ENCODE data around the gene ARCN1.

Gene ARCN1

DNA sequence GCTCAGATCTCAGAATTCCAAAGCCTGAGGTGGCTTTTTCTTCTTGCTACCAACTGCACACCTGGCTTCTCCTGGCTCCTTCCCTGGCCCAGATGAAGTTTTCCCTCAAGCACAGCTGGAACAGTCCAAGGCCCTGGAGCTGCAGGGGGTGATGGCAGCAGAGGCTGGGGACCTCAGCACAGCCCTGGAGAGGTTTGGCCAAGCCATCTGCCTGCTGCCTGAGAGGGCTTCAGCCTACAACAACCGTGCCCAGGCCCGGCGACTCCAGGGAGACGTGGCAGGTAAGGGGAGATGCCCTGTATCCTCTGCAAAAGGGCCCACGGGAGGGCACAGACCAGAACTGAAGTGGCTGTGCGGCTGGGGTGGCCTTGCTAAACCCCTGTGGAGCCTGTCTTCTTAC lies 43.7 kb upstream of the ARCN1 start:
- no peak overlapping the region for H3K4me3 ChIP-seq (ENCODE audit: low read depth, low read length)
- DNase-seq (ENCODE audit: low read depth): no peak
- TF ChIP-seq, protein P1, sequence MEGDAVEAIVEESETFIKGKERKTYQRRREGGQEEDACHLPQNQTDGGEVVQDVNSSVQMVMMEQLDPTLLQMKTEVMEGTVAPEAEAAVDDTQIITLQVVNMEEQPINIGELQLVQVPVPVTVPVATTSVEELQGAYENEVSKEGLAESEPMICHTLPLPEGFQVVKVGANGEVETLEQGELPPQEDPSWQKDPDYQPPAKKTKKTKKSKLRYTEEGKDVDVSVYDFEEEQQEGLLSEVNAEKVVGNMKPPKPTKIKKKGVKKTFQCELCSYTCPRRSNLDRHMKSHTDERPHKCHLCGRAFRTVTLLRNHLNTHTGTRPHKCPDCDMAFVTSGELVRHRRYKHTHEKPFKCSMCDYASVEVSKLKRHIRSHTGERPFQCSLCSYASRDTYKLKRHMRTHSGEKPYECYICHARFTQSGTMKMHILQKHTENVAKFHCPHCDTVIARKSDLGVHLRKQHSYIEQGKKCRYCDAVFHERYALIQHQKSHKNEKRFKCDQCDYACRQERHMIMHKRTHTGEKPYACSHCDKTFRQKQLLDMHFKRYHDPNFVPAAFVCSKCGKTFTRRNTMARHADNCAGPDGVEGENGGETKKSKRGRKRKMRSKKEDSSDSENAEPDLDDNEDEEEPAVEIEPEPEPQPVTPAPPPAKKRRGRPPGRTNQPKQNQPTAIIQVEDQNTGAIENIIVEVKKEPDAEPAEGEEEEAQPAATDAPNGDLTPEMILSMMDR (IDR thresholded peaks at IDR 0.05; ENCODE audit: insufficient read depth, low read depth, low read length, missing control alignments): no peak

DNA sequence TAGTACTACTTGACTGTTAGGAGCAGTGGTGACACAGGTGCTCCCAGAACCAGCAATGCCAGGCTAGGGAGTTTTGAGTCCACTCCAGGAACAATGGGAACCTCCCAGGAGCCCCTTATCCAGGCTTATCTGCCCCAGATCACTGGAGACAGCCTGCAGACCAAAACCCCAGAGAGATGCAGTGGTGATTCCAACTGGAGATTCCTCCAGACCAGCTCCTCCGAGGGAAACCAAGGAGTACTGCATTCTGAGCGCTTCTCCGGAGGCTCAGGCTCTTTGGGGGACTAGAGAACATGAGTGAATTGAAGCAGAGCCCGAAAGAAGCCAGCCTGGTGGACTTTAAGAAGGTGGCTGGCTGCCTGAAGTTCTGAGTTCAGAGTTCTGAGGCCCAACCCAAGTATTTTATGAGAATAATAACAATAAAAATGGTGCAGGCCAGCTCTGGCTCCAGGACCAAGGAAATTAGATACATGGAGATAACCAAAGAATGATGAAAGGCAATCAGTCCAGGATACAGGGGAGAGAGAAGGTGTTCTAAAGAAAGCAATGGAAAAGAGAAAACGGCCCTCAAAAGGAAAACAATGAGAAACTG lies 42.5 kb upstream of the ARCN1 start:
- H3K4me3 ChIP-seq (ENCODE audit: low read depth, low read length): no peak overlapping the region
- DNase-seq (ENCODE audit: low read depth): no peak
- TF ChIP-seq, protein P1 (IDR thresholded peaks at IDR 0.05; ENCODE audit: insufficient read depth, low read depth, low read length, missing control alignments): no peak

DNA sequence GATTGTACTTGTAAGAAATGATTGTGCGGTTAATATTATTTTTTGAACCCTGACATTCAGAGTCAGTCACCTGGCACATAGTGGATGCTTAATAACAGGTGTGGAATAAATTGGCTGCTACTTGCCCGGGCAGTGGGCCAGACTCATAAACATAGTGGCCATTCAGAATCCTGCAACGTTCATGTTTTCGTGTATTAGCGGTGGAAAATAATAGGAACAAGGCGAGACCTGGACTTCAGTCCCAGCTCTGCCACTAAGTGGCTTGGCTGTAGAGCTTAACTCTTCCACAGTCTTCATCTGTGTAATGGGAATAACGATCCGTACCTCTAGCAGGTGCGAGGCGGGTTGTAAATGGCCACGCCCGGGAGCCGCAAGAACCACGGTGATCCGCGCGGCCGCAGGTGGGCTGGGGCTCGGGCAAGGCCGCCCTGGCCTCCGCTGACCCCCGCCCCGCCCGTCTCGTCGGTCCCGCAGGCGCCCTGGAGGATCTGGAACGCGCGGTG lies 42.0 kb upstream of the ARCN1 start:
- TF ChIP-seq, protein P1 (IDR thresholded peaks at IDR 0.05; ENCODE audit: insufficient read depth, low read depth, low read length, missing control alignments): no peak
- peak overlapping the region; percentile 75 for H3K4me3 ChIP-seq (ENCODE audit: low read depth, low read length)
- no peak for DNase-seq (ENCODE audit: low read depth)

DNA sequence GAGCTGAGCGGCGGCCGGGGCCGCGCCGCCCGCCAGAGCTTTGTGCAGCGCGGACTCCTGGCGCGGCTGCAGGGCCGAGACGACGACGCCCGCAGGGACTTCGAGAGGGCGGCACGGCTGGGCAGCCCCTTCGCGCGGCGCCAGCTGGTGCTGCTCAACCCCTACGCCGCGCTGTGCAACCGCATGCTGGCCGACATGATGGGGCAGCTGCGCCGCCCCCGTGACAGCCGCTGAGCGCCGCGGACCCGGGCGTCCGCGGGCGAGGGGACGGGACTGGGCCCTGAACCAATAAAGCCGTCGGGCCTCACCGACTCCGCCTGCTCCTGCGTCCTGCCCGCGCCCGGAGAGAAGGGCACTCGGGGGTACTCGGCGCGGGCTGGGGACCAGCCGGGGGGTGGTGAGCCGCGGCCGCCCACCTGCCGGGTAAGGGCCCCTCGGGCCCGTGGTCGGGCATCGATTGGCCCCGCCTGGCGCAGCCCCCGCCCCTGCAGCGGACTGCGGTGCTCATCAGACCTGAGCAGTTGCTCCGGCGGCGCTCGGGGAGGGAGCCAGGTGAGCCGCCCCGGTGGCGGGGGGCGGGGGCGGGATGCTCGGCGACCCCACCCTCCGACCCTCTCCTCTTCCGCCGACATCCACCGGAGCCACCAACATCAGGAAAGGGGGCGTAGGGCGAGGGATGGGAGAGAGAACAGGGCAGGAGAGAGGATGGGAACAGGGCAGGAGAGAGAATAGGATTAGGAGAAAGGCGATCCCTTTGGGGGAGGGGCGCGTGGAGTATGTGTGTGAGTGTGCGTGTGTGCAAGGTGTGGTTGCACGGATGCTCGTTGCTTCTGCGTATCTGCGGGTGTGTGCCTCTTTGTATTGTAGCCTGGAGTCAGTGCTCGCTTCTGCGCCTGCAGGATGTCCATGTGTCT lies 41.3 kb upstream of the ARCN1 start, which contains the start of gene TMEM25:
TSS of gene TMEM25 (plus strand) at position 510 of the 914 bp plus-strand sequence. CDS start 610 bp downstream, outside the sequence.
- DNase-seq (ENCODE audit: low read depth): peak; percentile 58
- TF ChIP-seq, protein P1 (IDR thresholded peaks at IDR 0.05; ENCODE audit: insufficient read depth, low read depth, low read length, missing control alignments): no peak
- H3K4me3 ChIP-seq (ENCODE audit: low read depth, low read length): peak within 1 kb of the TSS; percentile 75

DNA sequence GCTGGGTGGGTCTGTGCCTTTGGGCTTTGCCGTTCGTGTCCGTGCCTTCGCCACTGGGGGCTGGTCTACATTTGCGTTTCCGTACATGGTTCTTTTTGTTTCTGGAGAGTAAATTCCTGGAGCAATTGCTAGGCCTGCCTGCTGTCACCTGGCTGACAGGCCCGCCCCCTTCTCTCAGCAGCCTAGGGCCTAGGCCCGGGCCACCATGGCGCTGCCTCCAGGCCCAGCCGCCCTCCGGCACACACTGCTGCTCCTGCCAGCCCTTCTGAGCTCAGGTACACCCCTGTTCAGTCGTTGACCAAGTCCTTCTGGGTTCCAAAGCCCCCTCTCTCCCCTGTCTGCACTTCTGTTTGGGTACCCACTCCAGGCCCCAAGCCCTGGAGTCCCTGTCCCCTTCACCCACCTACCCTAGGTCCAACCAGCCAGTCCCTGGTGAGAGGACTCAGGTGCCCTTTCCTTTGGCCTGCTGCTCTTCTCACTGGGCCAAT lies 40.6 kb upstream of the ARCN1 start:
- TF ChIP-seq, protein P1 (IDR thresholded peaks at IDR 0.05; ENCODE audit: insufficient read depth, low read depth, low read length, missing control alignments): no peak
- H3K4me3 ChIP-seq (ENCODE audit: low read depth, low read length): no peak overlapping the region
- DNase-seq (ENCODE audit: low read depth): no peak

DNA sequence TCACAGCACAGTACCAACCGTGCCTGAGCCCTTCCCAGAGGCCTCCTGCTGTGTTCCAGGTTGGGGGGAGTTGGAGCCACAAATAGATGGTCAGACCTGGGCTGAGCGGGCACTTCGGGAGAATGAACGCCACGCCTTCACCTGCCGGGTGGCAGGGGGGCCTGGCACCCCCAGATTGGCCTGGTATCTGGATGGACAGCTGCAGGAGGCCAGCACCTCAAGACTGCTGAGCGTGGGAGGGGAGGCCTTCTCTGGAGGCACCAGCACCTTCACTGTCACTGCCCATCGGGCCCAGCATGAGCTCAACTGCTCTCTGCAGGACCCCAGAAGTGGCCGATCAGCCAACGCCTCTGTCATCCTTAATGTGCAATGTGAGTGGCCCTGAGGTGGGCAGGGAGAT lies 40.1 kb upstream of the ARCN1 start:
- TF ChIP-seq, protein P1 (IDR thresholded peaks at IDR 0.05; ENCODE audit: insufficient read depth, low read depth, low read length, missing control alignments): no peak
- DNase-seq (ENCODE audit: low read depth): no peak
- H3K4me3 ChIP-seq (ENCODE audit: low read depth, low read length): no peak overlapping the region
